Measurements from ENCODE around the gene IPO13.
A peak's percentile ranks its signal among the peaks of the same experiment; 100 is the strongest.

The IPO13 gene

GRCh38 chr1:43987159-43987902, 40.6 kb downstream of the IPO13 start:
- Histone ChIP-seq H3K27ac (ENCODE audit: low read length) (no peak overlapping the region), H3K36me3 (ENCODE audit: insufficient read depth, low read depth, low read length) (peaks cover 26% of the 10 kb centered on the region), H3K9ac (ENCODE audit: low read depth, low read length) (no peak overlapping the region), H3K27me3 (ENCODE audit: insufficient read depth, low read length) (no peaks in the 10 kb centered on the region; the same call in 1 of the 2 replicates), H3K4me3 (ENCODE audit: low read length) (no peak overlapping the region), H3K9me3 (ENCODE audit: insufficient read depth, low read depth, low read length) (no peaks in the 10 kb centered on the region), H3K4me1 (ENCODE audit: insufficient read depth, low read length) (peaks cover under 1% of the 10 kb centered on the region; the same call in 1 of the 2 replicates)

DNA sequence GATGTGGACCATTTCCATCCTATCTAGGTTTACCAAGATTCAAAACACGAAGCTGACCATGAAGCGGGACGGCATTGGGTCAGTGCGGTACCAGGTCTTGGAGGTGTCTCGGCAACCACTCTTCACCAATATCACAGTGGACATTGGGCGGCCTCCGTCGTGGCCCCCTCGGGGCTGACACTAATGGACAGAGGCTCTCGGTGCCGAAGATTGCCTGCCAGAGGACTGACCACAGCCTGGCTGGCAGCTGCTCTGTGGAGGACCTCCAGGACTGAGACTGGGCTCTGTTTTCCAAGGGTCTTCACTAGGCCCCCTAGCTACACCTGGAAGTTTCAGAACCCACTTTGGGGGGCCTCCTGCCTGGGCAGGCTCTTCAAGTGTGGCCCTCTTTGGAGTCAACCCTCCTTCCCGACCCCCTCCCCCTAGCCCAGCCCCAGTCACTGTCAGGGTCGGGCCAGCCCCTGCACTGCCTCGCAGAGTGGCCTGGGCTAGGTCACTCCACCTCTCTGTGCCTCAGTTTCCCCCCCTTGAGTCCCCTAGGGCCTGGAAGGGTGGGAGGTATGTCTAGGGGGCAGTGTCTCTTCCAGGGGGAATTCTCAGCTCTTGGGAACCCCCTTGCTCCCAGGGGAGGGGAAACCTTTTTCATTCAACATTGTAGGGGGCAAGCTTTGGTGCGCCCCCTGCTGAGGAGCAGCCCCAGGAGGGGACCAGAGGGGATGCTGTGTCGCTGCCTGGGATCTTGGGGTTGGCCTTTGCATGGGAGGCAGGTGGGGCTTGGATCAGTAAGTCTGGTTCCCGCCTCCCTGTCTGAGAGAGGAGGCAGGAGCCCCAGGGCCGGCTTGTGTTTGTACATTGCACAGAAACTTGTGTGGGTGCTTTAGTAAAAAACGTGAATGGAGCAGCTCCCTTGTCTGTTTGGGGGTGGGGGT, 43.8 kb downstream of the IPO13 start:
- H3K27me3 ChIP-seq (ENCODE audit: insufficient read depth, low read length): peaks cover 6% of the 10 kb centered on the region; the same call in 1 of the 2 replicates
- no peaks in the 10 kb centered on the region for H3K9me3 ChIP-seq (ENCODE audit: insufficient read depth, low read depth, low read length)
- peak overlapping the region; percentile 56; the same call in 1 of the 2 replicates for H3K9ac ChIP-seq (ENCODE audit: low read depth, low read length)
- no peak overlapping the region for H3K27ac ChIP-seq (ENCODE audit: low read length)
- peaks cover 5% of the 10 kb centered on the region; the same call in 1 of the 2 replicates for H3K4me1 ChIP-seq (ENCODE audit: insufficient read depth, low read length)
- H3K4me3 ChIP-seq (ENCODE audit: low read length): peak overlapping the region; percentile 80
- peaks cover 11% of the 10 kb centered on the region; the same call in 1 of the 2 replicates for H3K36me3 ChIP-seq (ENCODE audit: insufficient read depth, low read depth, low read length)

DNA sequence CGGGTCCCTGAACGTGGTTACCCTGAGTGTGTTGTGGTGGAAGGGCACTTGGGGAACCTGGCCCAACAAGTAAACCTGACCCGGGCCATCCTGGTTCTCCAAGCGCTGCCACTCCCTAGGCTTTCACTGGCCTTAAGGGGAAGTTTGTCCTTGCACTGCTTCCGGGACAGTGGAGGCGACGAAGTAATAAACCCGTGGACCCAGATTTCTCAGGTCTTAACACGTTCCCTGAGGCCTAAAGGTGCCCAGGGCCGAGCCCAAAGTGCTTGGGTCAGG, 44.4 kb downstream of the IPO13 start:
- Histone ChIP-seq H3K27me3 (ENCODE audit: insufficient read depth, low read length) (peaks cover 6% of the 10 kb centered on the region; the same call in 1 of the 2 replicates), H3K4me3 (ENCODE audit: low read length) (peak overlapping the region; percentile 80), H3K4me1 (ENCODE audit: insufficient read depth, low read length) (peaks cover 5% of the 10 kb centered on the region; the same call in 1 of the 2 replicates), H3K27ac (ENCODE audit: low read length) (peak overlapping the region; percentile 49), H3K9ac (ENCODE audit: low read depth, low read length) (peak overlapping the region; percentile 56; the same call in 1 of the 2 replicates), H3K9me3 (ENCODE audit: insufficient read depth, low read depth, low read length) (no peaks in the 10 kb centered on the region), H3K36me3 (ENCODE audit: insufficient read depth, low read depth, low read length) (peaks cover 5% of the 10 kb centered on the region; the same call in 1 of the 2 replicates)

DNA sequence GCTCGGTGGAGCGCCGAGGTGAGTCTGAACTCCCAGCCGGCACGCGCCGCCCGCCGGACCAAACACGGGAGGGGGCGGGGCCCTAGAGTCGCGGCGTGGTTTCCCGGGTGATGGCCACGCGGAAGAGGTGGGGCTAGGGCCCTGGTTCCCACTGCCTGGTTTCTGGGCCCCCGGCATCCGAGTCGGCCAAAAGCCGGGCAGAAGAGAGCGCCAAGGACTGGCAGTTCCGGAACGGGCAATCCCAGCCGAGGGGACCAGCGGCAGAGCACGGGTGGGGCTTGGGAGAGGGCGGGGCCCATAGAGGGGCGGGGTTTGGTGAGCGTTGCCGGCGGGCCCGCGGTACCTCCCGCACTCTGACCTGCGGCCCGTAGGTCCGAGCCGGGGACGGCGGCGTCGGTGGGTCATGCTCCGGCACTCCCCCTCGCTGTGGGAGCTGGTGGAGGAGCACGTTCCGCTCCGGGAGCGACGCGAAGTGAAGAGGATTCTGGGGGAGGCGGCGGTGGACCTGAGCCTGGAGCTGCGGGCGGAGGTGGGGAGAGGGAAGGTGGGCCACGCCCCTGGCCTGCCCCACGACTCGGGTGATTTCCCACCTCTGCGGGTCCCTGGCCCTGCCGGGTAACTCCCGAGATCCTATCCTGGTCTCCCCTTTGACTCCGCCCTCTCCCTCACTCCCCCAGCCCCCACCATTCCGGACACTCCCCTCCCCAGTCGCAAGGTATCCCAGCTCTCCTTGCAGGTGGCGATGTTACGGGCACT, 44.9 kb downstream of the IPO13 start, which contains the start of gene CCDC24:
TSS of gene CCDC24 (plus strand) at position 124 of the 756 bp plus-strand sequence. CDS start at position 404, 280 bp downstream.
- peaks cover 6% of the 10 kb centered on the region; the same call in 1 of the 2 replicates for H3K27me3 ChIP-seq (ENCODE audit: insufficient read depth, low read length)
- H3K9me3 ChIP-seq (ENCODE audit: insufficient read depth, low read depth, low read length): no peaks in the 10 kb centered on the region
- H3K27ac ChIP-seq (ENCODE audit: low read length): peak within 1 kb of the TSS; percentile 49
- H3K9ac ChIP-seq (ENCODE audit: low read depth, low read length): peak within 1 kb of the TSS; percentile 56; the same call in 1 of the 2 replicates
- H3K4me1 ChIP-seq (ENCODE audit: insufficient read depth, low read length): peaks cover 5% of the 10 kb centered on the region; the same call in 1 of the 2 replicates
- 0 out of 2 replicates have a peak, but pooled peaks cover under 1% of the 10 kb centered on the region for H3K36me3 ChIP-seq (ENCODE audit: insufficient read depth, low read depth, low read length)
- peak within 1 kb of the TSS; percentile 80 for H3K4me3 ChIP-seq (ENCODE audit: low read length)

DNA sequence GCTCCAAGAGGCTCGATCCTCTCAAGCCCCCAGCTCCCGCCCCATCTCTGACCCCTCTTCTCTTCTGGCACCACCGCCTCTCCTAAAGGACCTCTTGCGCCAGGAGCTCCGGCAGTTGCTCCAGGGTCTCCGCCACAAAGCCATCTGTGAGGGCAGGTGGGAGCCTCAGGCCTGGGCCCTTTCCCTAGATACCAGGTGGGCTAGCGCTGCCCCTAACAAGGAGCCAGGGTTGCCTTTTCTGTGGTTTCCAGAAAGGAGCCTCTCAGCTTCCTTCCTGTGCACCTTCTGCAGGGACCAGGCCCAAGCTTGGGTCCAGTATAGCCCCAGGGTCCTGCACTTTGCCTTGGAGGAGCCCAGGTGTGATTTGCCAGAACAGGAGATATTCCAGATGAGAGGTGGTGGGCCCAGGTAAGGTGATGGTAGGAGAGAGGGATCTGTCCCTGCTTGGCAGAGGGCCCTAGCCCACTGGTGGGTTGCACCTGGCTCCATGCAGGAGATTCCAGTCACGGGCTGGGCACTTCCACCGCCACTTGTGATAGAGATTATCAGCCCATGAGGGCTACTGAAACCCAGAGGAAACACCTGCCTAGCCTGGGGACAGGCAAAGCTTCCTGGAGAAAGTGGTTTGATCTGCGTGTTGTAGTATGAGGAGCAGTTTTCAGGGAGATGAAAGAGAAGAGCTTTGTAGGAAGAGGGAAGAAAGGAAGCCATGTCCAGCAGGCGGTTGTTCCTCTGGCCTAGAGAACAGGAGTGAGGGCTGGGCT, 45.7 kb downstream of the IPO13 start:
- Histone ChIP-seq H3K9ac (ENCODE audit: low read depth, low read length) (peak overlapping the region; percentile 56; the same call in 1 of the 2 replicates), H3K27ac (ENCODE audit: low read length) (no peak overlapping the region), H3K36me3 (ENCODE audit: insufficient read depth, low read depth, low read length) (no peaks in the 10 kb centered on the region), H3K27me3 (ENCODE audit: insufficient read depth, low read length) (peaks cover 6% of the 10 kb centered on the region; the same call in 1 of the 2 replicates), H3K9me3 (ENCODE audit: insufficient read depth, low read depth, low read length) (no peaks in the 10 kb centered on the region), H3K4me1 (ENCODE audit: insufficient read depth, low read length) (peaks cover 5% of the 10 kb centered on the region; the same call in 1 of the 2 replicates), H3K4me3 (ENCODE audit: low read length) (peak overlapping the region; percentile 80)

DNA sequence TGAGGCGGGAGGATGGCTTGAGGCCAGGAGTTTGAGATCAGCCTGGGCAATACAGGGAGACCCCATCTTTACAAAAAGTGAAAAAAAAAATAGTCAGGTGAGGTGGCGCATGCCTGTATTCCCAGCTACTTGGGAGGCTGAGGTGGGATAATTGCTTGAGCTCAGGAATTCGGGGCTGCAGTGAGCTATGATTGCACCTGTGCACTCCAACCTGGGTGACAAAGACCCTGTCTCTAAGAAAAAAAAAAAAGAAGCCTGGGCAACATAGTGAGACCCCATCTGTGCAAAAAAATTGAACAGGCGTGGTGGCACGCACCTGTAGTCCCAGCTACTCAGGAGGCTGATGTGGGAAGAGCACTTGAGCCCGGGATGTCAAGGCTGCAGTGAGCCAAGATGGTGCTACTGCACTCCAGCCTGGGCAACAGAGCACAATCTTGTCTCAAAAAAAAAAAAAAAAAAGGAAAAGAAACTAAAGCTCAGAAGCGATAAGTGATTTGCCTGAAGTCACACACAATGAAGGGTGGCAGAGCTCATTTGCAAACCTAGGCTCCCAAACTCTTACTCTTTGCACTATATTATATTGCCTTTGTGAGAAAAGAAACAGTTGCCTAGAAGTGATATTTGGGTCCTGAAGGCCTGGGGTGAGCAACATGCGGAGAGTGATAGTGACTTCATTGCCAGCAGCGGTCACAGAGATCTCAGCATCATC, 46.6 kb downstream of the IPO13 start:
- H3K4me3 ChIP-seq (ENCODE audit: low read length): no peak overlapping the region
- H3K36me3 ChIP-seq (ENCODE audit: insufficient read depth, low read depth, low read length): no peaks in the 10 kb centered on the region
- H3K9me3 ChIP-seq (ENCODE audit: insufficient read depth, low read depth, low read length): no peaks in the 10 kb centered on the region
- peaks cover 5% of the 10 kb centered on the region; the same call in 1 of the 2 replicates for H3K4me1 ChIP-seq (ENCODE audit: insufficient read depth, low read length)
- peaks cover 6% of the 10 kb centered on the region; the same call in 1 of the 2 replicates for H3K27me3 ChIP-seq (ENCODE audit: insufficient read depth, low read length)
- no peak overlapping the region for H3K9ac ChIP-seq (ENCODE audit: low read depth, low read length)
- no peak overlapping the region for H3K27ac ChIP-seq (ENCODE audit: low read length)

GRCh38 chr1:43994071-43994470, 47.3 kb downstream of the IPO13 start:
- Histone ChIP-seq H3K27me3 (ENCODE audit: insufficient read depth, low read length) (peaks cover 6% of the 10 kb centered on the region; the same call in 1 of the 2 replicates), H3K27ac (ENCODE audit: low read length) (no peak overlapping the region), H3K9me3 (ENCODE audit: insufficient read depth, low read depth, low read length) (no peaks in the 10 kb centered on the region), H3K9ac (ENCODE audit: low read depth, low read length) (no peak overlapping the region), H3K4me3 (ENCODE audit: low read length) (no peak overlapping the region), H3K36me3 (ENCODE audit: insufficient read depth, low read depth, low read length) (no peaks in the 10 kb centered on the region), H3K4me1 (ENCODE audit: insufficient read depth, low read length) (peaks cover 5% of the 10 kb centered on the region; the same call in 1 of the 2 replicates)

DNA sequence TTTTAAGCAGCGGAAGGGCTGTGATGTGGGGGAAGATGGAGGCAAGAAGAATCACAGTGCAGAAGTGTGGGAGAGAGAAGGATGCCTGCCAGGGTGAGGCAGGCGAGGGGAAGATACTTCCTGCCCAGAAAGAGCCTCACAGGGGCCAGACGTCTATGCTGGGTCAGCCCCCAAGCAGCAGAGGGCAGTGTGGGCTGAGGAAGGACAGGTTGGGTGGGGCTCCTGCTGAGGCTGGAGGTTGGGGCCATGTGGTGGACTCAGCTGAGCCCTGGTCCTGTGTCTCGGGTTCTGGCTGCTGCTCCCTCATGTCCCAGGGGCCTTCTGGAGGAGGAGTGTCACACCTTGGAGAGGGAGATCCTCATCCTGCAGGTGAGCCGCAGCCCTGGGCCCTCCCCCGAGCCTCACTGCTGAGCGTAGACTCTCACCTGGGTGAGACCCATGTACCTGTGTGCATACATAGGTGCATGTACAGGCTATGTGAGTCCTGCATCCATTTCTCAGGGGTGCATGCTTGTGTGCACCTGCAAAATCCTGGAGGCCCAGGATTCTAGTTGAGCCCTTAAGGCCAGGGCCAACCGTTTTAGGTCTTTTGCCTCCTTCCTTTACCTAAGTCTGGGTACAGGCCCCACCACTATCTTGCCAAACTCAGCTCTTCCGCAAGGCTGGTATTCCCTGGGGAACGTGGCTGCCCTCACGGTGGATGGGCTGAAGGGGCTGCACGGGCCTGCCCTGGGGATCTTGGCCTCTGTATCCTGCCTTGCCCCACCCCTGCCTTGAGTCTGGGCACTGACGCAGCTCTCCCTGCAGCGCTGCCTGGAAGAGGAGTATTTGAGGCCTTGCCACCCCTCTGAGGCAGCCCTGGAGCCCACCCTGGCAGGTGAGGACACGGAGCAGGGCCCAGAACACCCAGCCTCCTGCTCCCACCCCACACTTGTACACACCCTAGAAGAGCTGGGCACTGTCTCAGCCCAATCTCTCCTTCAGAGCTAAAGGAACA, 48.3 kb downstream of the IPO13 start:
- H3K27me3 ChIP-seq (ENCODE audit: insufficient read depth, low read length): peaks cover 6% of the 10 kb centered on the region; the same call in 1 of the 2 replicates
- no peak overlapping the region for H3K9ac ChIP-seq (ENCODE audit: low read depth, low read length)

GRCh38 chr1:43995984-43996732, 49.4 kb downstream of the IPO13 start:
- H3K4me3 ChIP-seq (ENCODE audit: low read length): no peak overlapping the region
- H3K27ac ChIP-seq (ENCODE audit: low read length): no peak overlapping the region
- peaks cover 16% of the 10 kb centered on the region; the same call in 1 of the 2 replicates for H3K36me3 ChIP-seq (ENCODE audit: insufficient read depth, low read depth, low read length)
- H3K9ac ChIP-seq (ENCODE audit: low read depth, low read length): no peak overlapping the region
- H3K4me1 ChIP-seq (ENCODE audit: insufficient read depth, low read length): peaks cover 5% of the 10 kb centered on the region; the same call in 1 of the 2 replicates
- H3K27me3 ChIP-seq (ENCODE audit: insufficient read depth, low read length): peaks cover 6% of the 10 kb centered on the region; the same call in 1 of the 2 replicates
- H3K9me3 ChIP-seq (ENCODE audit: insufficient read depth, low read depth, low read length): no peaks in the 10 kb centered on the region

More for the DNA sequence above, 48.3 kb downstream of the IPO13 start:
- no peak overlapping the region for H3K27ac ChIP-seq (ENCODE audit: low read length)
- H3K4me1 ChIP-seq (ENCODE audit: insufficient read depth, low read length): peaks cover 5% of the 10 kb centered on the region; the same call in 1 of the 2 replicates
- no peaks in the 10 kb centered on the region for H3K9me3 ChIP-seq (ENCODE audit: insufficient read depth, low read depth, low read length)
- H3K4me3 ChIP-seq (ENCODE audit: low read length): no peak overlapping the region
- peaks cover 6% of the 10 kb centered on the region; the same call in 1 of the 2 replicates for H3K36me3 ChIP-seq (ENCODE audit: insufficient read depth, low read depth, low read length)

Measured in iPS-20b (cell line).